Activated CD8-positive, alpha-beta memory T cell treated with anti-CD3 and anti-CD28 coated beads, Interleukin-2, amount 50 U/mL, for 4 hours (primary cell): ENCODE data around the gene GRIK3.

Experiments used
- DNase-seq: peaks from one replicate; pipeline ENCODE4 v3.0.0-alpha.2; 2020

GRIK3 gene

GRCh38 chr1:37042506-37042905 is 8.2 kb upstream of the GRIK3 start:
- DNase-seq, result no peak

- DNase-seq, result no peak
Measured at GRCh38 chr1:37041483-37041882, 7.2 kb upstream of the GRIK3 start.

- no peak for DNase-seq
Measured at GRCh38 chr1:37040773-37041172, 6.5 kb upstream of the GRIK3 start.

- DNase-seq, result no peak
Measured at GRCh38 chr1:37040261-37040660, 5.9 kb upstream of the GRIK3 start.

GRCh38 chr1:37038227-37039093 is 4.1 kb upstream of the GRIK3 start:
- DNase-seq, result no peak

GRCh38 chr1:37037690-37038089 is 3.4 kb upstream of the GRIK3 start:
- no peak for DNase-seq

- DNase-seq, result no peak
Measured at GRCh38 chr1:37036667-37037053, 2.3 kb upstream of the GRIK3 start.

GRCh38 chr1:37035796-37036666 is 1.7 kb upstream of the GRIK3 start:
- DNase-seq, result no peak

- no peak for DNase-seq
Measured at GRCh38 chr1:37035014-37035691, 838 bp upstream of the GRIK3 start.

GRCh38 chr1:37033355-37034101 is 787 bp downstream of the GRIK3 start:
- DNase-seq, result no peak

- DNase-seq, result no peak
Measured at GRCh38 chr1:37032660-37033354, 1.5 kb downstream of the GRIK3 start.

GRCh38 chr1:37031871-37032270 is 2.4 kb downstream of the GRIK3 start:
- no peak for DNase-seq

- no peak for DNase-seq
Measured at GRCh38 chr1:37031429-37031828, 2.9 kb downstream of the GRIK3 start.

GRCh38 chr1:37028981-37029617 is 5.2 kb downstream of the GRIK3 start:
- DNase-seq, result no peak

GRCh38 chr1:37021502-37021901 is 12.8 kb downstream of the GRIK3 start:
- DNase-seq, result no peak

GRCh38 chr1:37020653-37021277 is 13.6 kb downstream of the GRIK3 start:
- no peak for DNase-seq

GRCh38 chr1:37018510-37018909 is 15.8 kb downstream of the GRIK3 start:
- DNase-seq, result no peak

- no peak for DNase-seq
Measured at GRCh38 chr1:37017720-37018119, 16.6 kb downstream of the GRIK3 start.

GRCh38 chr1:37016121-37016520 is 18.2 kb downstream of the GRIK3 start:
- no peak for DNase-seq

GRCh38 chr1:37015713-37016112 is 18.6 kb downstream of the GRIK3 start:
- no peak for DNase-seq

- no peak for DNase-seq
Measured at GRCh38 chr1:37012226-37012625, 22.1 kb downstream of the GRIK3 start.
